Right cardiac atrium (tissue), 5 donors: Measurements from ENCODE around the gene CXCL14. TPM values are rescaled to one million over a fixed set of nuclear protein-coding genes. Genes with fewer than 3 reads are reported as not detected.

Source experiments
- ATAC-seq, 2 donors: fragments of 200-7000 bp; cut with Tn5 transposase; one replicate each; pipeline versions ENCODE4 v1.8.0 to v1.9.1; 2020; ENCODE audit warnings: moderate library complexity in 2 of 2, mild to moderate bottlenecking in 1 of 2
- DNase-seq, 3 donors: peaks; one replicate each; pipeline ENCODE4 v3.0.0-alpha.2; 2020
- H3K27ac ChIP-seq: one replicate; pipeline ENCODE4 v1.5.1; 2013; ENCODE audit warnings: mild to moderate bottlenecking, low read length, control low read depth, moderate library complexity
- H3K27me3 ChIP-seq: one replicate; pipeline ENCODE4 v1.6.1; 2013; ENCODE audit not compliant: control insufficient read depth, insufficient read depth
- H3K4me1 ChIP-seq: one replicate; pipeline ENCODE4 v1.6.1; 2013; ENCODE audit warnings: low read length; ENCODE audit not compliant: control insufficient read depth, insufficient read depth
- H3K4me3 ChIP-seq: one replicate; pipeline ENCODE4 v1.5.1; 2013; ENCODE audit warnings: low read length, control low read depth
- H3K9me3 ChIP-seq: one replicate; pipeline ENCODE4 v1.6.1; 2013; ENCODE audit warnings: low read length; ENCODE audit not compliant: control insufficient read depth
- WGBS: extraction: QIAGEN DNeasy Blood & Tissue Kit; methylation state at CpG from one replicate; pipeline ENCODE4 v1.1.7; 2013; 5-methylcytosine and 5-hydroxymethylcytosine counted together
- intact Hi-C, 4 donors: fragments of 100-400 bp; cut with DNase I; formaldehyde crosslinking; loops; one replicate each; pipeline versions ENCODE4 v1.11.0 to v1.14.0; 2022 to 2023
- polyA plus RNA-seq: library from polyadenylated mRNA; stranded (reverse); fragments of 200-250 nt; gene quantifications from one replicate; pipeline ENCODE4 v1.2.3, GENCODE V29; 2013
- total RNA-seq, 4 donors: library from RNA; stranded (reverse); fragmentation: NEBNext Ultra II Directional; extraction: Animal tissue kit (Norgen Biotek cat#: 25700); gene quantifications; one replicate each; pipeline ENCODE4 v1.2.1, GENCODE V29; 2021
- donor health status: healthy with polysubstance abuse.
- donor health status: DM: no; HTN: yes; CAD: no.
- donor health status: DM: no; HTN: no; CAD: no.
- donor health status: DM: no; HTN: yes; CAD: no; lungs with severe emphysema.
- donor health status: DM: yes; HTN: yes; CAD: no.

CXCL14 gene
- total and polyA plus RNA-seq, 5 donors: 0.85 to 8.9 (median 4.5) TPM; not detected in 2

GRCh38 chr5:135565725-135566421, 12.9 kb downstream of the CXCL14 start:
- ATAC-seq: peak; percentile 38 to 53
- Histone ChIP-seq H3K27ac (no peak overlapping the region), H3K4me3 (no peak overlapping the region), H3K27me3 (no peaks in the 10 kb centered on the region), H3K4me1 (no peaks in the 10 kb centered on the region), H3K9me3 (no peaks in the 10 kb centered on the region)
- intact Hi-C loops: no loop called here
- DNase-seq: peak; percentile 69 to 89 (median 84)
- 29% methylated on average over 16 of the region's 16 CpGs for WGBS

GRCh38 chr5:135565266-135565665, 13.5 kb downstream of the CXCL14 start:
- Histone ChIP-seq H3K4me3 (no peak overlapping the region), H3K4me1 (no peaks in the 10 kb centered on the region), H3K27ac (no peak overlapping the region), H3K27me3 (no peaks in the 10 kb centered on the region), H3K9me3 (no peaks in the 10 kb centered on the region)
- DNase-seq: no peak
- no peak for ATAC-seq
- 78% methylated on average over 6 of the region's 6 CpGs for WGBS
- intact Hi-C loops: no loop called here

GRCh38 chr5:135564331-135564730, 14.5 kb downstream of the CXCL14 start:
- ATAC-seq: no peak
- Histone ChIP-seq H3K4me1 (no peaks in the 10 kb centered on the region), H3K27me3 (no peaks in the 10 kb centered on the region), H3K27ac (no peak overlapping the region), H3K9me3 (no peaks in the 10 kb centered on the region), H3K4me3 (no peak overlapping the region)
- intact Hi-C loops: loop anchor here in 3 of 4 donors (5.0 kb wide), 1 partner anchor 268 kb away; the partner anchor contains the start of gene SLC25A48 (in 3 of the 3)
- WGBS: 82% methylated on average over 5 of the region's 5 CpGs
- no peak for DNase-seq

GRCh38 chr5:135561266-135561665, 17.5 kb downstream of the CXCL14 start:
- 77% methylated on average over 6 of the region's 6 CpGs for WGBS

GRCh38 chr5:135560858-135561257, 17.9 kb downstream of the CXCL14 start:
- Histone ChIP-seq H3K4me3 (no peak overlapping the region), H3K27ac (no peak overlapping the region), H3K9me3 (no peaks in the 10 kb centered on the region), H3K27me3 (no peaks in the 10 kb centered on the region), H3K4me1 (no peaks in the 10 kb centered on the region)
- 13% methylated on average over 14 of the region's 14 CpGs for WGBS
- intact Hi-C loops: loop anchor here in 3 of 4 donors (5.0 kb wide), 1 partner anchor 271 kb away; the partner anchor contains the start of gene SLC25A48 (in 3 of the 3)
- ATAC-seq (peak; percentile 80 to 88), DNase-seq (peak; percentile 68 to 90 (median 80))

More at GRCh38 chr5:135561266-135561665, 17.5 kb downstream of the CXCL14 start:
- intact Hi-C loops: loop anchor here in 3 of 4 donors (5.0 kb wide), 1 partner anchor 271 kb away; the partner anchor contains the start of gene SLC25A48 (in 3 of the 3)
- no peak for ATAC-seq
- H3K27me3 ChIP-seq: no peaks in the 10 kb centered on the region
- no peaks in the 10 kb centered on the region for H3K4me1 ChIP-seq
- no peak overlapping the region for H3K4me3 ChIP-seq
- H3K9me3 ChIP-seq: no peaks in the 10 kb centered on the region
- H3K27ac ChIP-seq: no peak overlapping the region
- no peak for DNase-seq

- ATAC-seq (no peak), DNase-seq (no peak)
- no peak overlapping the region for H3K27ac ChIP-seq
- intact Hi-C loops: loop anchor here in 1 of 4 donors (5.0 kb wide), 1 partner anchor 273 kb away; the partner anchor contains the start of gene SLC25A48
- no peaks in the 10 kb centered on the region for H3K27me3 ChIP-seq
- no peaks in the 10 kb centered on the region for H3K4me1 ChIP-seq
- 61% methylated on average over 6 of the region's 6 CpGs for WGBS
- no peaks in the 10 kb centered on the region for H3K9me3 ChIP-seq
- H3K4me3 ChIP-seq: no peak overlapping the region
Observed at GRCh38 chr5:135559354-135559753, 19.4 kb downstream of the CXCL14 start.

GRCh38 chr5:135557076-135557838, 21.5 kb downstream of the CXCL14 start:
- Histone ChIP-seq H3K27me3 (no peaks in the 10 kb centered on the region), H3K9me3 (no peaks in the 10 kb centered on the region), H3K4me3 (no peak overlapping the region), H3K27ac (no peak overlapping the region), H3K4me1 (no peaks in the 10 kb centered on the region)
- ATAC-seq (no peak), DNase-seq (no peak)
- WGBS: 70% methylated on average over 11 of the region's 11 CpGs
- intact Hi-C loops: loop anchor here in 1 of 4 donors (5.0 kb wide), 1 partner anchor 275 kb away; the partner anchor contains the start of gene SLC25A48

GRCh38 chr5:135556620-135557019, 22.2 kb downstream of the CXCL14 start:
- no peak overlapping the region for H3K27ac ChIP-seq
- DNase-seq: no peak
- intact Hi-C loops: loop anchor here in 1 of 4 donors (5.0 kb wide), 1 partner anchor 276 kb away; the partner anchor contains the start of gene SLC25A48
- no peaks in the 10 kb centered on the region for H3K4me1 ChIP-seq
- WGBS: 78% methylated on average over 7 of the region's 7 CpGs
- H3K9me3 ChIP-seq: no peaks in the 10 kb centered on the region
- ATAC-seq: no peak
- no peaks in the 10 kb centered on the region for H3K27me3 ChIP-seq
- H3K4me3 ChIP-seq: no peak overlapping the region

- H3K9me3 ChIP-seq: no peaks in the 10 kb centered on the region
- 78% methylated on average over 2 of the region's 2 CpGs for WGBS
- H3K27ac ChIP-seq: no peak overlapping the region
- H3K27me3 ChIP-seq: no peaks in the 10 kb centered on the region
- intact Hi-C loops: loop anchor here in 1 of 4 donors (5.0 kb wide), 1 partner anchor 277 kb away; the partner anchor contains the start of gene SLC25A48
- no peaks in the 10 kb centered on the region for H3K4me1 ChIP-seq
- H3K4me3 ChIP-seq: no peak overlapping the region
- no peak for ATAC-seq
- DNase-seq: no peak
Observed at GRCh38 chr5:135555530-135555929, 23.3 kb downstream of the CXCL14 start.

- no peak overlapping the region for H3K27ac ChIP-seq
- no peak for ATAC-seq
- no peak overlapping the region for H3K4me3 ChIP-seq
- 20% methylated on average over 8 of the region's 8 CpGs for WGBS
- no peaks in the 10 kb centered on the region for H3K27me3 ChIP-seq
- DNase-seq: no peak
- intact Hi-C loops: loop anchor here in 2 of 4 donors (2.0 to 5.0 kb wide), 2 partner anchors 87 kb away; no protein-coding TSS in a partner anchor
- H3K4me1 ChIP-seq: no peaks in the 10 kb centered on the region
- H3K9me3 ChIP-seq: no peaks in the 10 kb centered on the region
Observed at GRCh38 chr5:135553688-135554462, 24.9 kb downstream of the CXCL14 start.
